Gastroesophageal sphincter (tissue), 4 donors: ENCODE results near the gene LEMD3. TPM values are rescaled to one million over a fixed set of nuclear protein-coding genes. Genes with fewer than 3 reads are reported as not detected.

Experiments used
- ATAC-seq: fragments of 150-250 bp; one replicate; pipeline ENCODE4 v1.9.1; 2016; ENCODE audit warnings: mild to moderate bottlenecking, moderate library complexity
- H3K27ac ChIP-seq, 4 donors: fragments of 200-600 bp; sonication (generic) in 3 of 4; 1 replicate in 3 of 4; 2 replicates in 1 of 4; pipeline ENCODE4 v1.5.1; 2016 to 2019
- H3K27me3 ChIP-seq: fragments of 200-600 bp; sonication (generic); one replicate; pipeline ENCODE4 v1.5.1; 2019
- H3K36me3 ChIP-seq, 2 donors: fragments of 200-600 bp; sonication (generic); one replicate each; pipeline ENCODE4 v1.5.1; 2019; ENCODE audit warnings: control low read depth in 1 of 2
- H3K4me1 ChIP-seq, 3 donors: fragments of 200-600 bp; sonication (generic); 1 replicate in 2 of 3; 2 replicates in 1 of 3; pipeline ENCODE4 v1.5.1; 2016 to 2019; ENCODE audit warnings: control low read depth in 2 of 3
- H3K4me3 ChIP-seq, 2 donors: fragments of 200-600 bp; sonication (generic); one replicate each; pipeline ENCODE4 v1.5.1; 2019; ENCODE audit warnings: mild to moderate bottlenecking in 1 of 2, moderate library complexity in 1 of 2
- H3K9me3 ChIP-seq, 3 donors: fragments of 200-600 bp; sonication (generic); one replicate each; pipeline ENCODE4 v1.5.1; 2017 to 2019; ENCODE audit warnings: control low read depth in 2 of 3
- EP300 ChIP-seq: sonication (generic); formaldehyde crosslinking; IDR thresholded peaks from one replicate; pipeline ENCODE4 v1.6.1; 2017; ENCODE audit warnings: antibody characterized with exemption, mild to moderate bottlenecking
- POLR2A ChIP-seq, 2 donors: fragments of 450-650 bp; IDR thresholded peaks; one replicate each; pipeline ENCODE4 v1.6.1; 2017; ENCODE audit warnings: antibody characterized with exemption in 2 of 2, mild to moderate bottlenecking in 2 of 2, moderate library complexity in 1 of 2
- POLR2AphosphoS5 ChIP-seq: sonication (generic); formaldehyde crosslinking; IDR thresholded peaks from one replicate; pipeline ENCODE4 v1.6.1; 2017; ENCODE audit warnings: antibody characterized with exemption
- WGBS, 2 donors: methylation state at CpG; one replicate each; pipeline ENCODE4 v1.1.5; 2018; ENCODE audit warnings: low coverage in 1 of 2; 5-methylcytosine and 5-hydroxymethylcytosine counted together
- total RNA-seq, 4 donors: library from RNA; depleted of rRNA; stranded (reverse); fragments of >200 nt; gene quantifications; one replicate each; pipeline ENCODE4 v1.1.0, GENCODE V29; 2016
- TF ChIP-seq, protein P1 (sequence below), 4 experiments: fragments of 200-600 bp in 2 of 4; fragments of 450-650 bp in 2 of 4; sonication (generic) in 1 of 4; IDR thresholded peaks; one replicate each; pipeline ENCODE4 v1.5.1; 2017 to 2019; ENCODE audit warnings: antibody characterized with exemption in 4 of 4, mild to moderate bottlenecking in 2 of 4, moderate library complexity in 2 of 4

Gene LEMD3
- total RNA-seq, 4 donors from 2014 or later: 21.2 to 50.9 (median 23.4) TPM

DNA sequence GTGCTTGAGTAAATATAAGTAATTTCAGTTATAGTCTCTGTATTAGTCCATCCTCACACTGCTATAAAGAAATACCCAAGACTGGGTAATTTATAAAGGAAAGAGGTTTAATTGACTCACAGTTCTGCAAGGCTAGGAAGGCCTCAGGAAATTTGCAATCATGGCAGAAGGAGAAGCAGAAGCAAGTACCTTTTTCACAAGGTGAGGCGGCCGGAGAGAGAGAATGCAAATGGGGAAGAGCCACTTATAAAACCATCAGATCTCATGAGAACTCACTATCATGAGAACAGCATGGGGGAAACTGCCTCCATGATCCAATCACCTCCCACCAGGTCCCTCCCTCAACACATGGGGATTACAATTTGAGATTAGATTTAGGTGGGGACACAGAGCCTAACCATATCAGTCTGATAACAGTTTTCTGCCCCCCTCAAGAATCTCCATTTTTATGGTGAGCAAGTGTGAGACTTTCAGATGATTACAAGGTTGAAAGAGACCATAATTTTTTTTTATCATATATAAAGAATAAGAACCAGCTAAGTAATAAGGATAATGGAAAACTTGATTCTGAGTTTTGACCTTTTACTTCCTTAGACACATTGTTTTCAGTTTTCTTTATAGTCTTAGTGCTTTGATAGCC lies 35.6 kb downstream of the LEMD3 start:
- ATAC-seq: no peak
- Histone ChIP-seq H3K27ac (no peak overlapping the region), H3K4me3 (no peak overlapping the region), H3K4me1 (peaks cover 0 to 40% (median 3%) of the 10 kb centered on the region in 3 donors), H3K9me3 (no peaks in the 10 kb centered on the region), H3K27me3 (no peaks in the 10 kb centered on the region), H3K36me3 (no peaks in the 10 kb centered on the region)
- TF ChIP-seq EP300 (no peak), POLR2A (IDR thresholded peaks at IDR 0.05) (no peak), POLR2AphosphoS5 (no peak)
- TF ChIP-seq, protein P1, sequence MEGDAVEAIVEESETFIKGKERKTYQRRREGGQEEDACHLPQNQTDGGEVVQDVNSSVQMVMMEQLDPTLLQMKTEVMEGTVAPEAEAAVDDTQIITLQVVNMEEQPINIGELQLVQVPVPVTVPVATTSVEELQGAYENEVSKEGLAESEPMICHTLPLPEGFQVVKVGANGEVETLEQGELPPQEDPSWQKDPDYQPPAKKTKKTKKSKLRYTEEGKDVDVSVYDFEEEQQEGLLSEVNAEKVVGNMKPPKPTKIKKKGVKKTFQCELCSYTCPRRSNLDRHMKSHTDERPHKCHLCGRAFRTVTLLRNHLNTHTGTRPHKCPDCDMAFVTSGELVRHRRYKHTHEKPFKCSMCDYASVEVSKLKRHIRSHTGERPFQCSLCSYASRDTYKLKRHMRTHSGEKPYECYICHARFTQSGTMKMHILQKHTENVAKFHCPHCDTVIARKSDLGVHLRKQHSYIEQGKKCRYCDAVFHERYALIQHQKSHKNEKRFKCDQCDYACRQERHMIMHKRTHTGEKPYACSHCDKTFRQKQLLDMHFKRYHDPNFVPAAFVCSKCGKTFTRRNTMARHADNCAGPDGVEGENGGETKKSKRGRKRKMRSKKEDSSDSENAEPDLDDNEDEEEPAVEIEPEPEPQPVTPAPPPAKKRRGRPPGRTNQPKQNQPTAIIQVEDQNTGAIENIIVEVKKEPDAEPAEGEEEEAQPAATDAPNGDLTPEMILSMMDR (IDR thresholded peaks at IDR 0.05): no peak
- WGBS, 2 donors: 90% methylated on average over 2 of the region's 2 CpGs

DNA sequence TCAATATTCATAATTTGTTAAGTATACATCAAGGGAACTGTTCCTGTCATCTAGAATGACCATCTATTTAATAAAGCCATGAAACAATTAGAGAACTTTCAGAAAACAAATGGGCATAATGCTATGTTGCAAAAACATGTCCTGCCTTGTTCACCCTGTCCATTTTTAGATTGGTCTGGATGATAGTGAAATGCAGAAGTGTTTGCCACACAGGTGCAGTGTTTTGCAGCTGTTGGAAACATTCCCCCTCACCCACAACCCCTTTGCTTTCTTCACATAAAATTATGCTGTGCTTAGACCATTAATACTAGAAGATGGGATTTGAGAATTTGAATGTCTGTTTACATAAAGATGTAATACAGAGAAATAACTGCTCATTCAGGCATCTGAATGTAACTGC lies 36.5 kb downstream of the LEMD3 start:
- no peak for ATAC-seq
- TF ChIP-seq POLR2AphosphoS5: no peak
- TF ChIP-seq, protein P1 (IDR thresholded peaks at IDR 0.05): no peak
- TF ChIP-seq POLR2A (IDR thresholded peaks at IDR 0.05): no peak
- TF ChIP-seq EP300: no peak
- Histone ChIP-seq H3K9me3 (no peaks in the 10 kb centered on the region), H3K36me3 (no peaks in the 10 kb centered on the region), H3K27ac (no peak overlapping the region), H3K4me1 (peaks cover 3 to 46% (median 3%) of the 10 kb centered on the region in 3 donors), H3K27me3 (no peaks in the 10 kb centered on the region), H3K4me3 (no peak overlapping the region)

DNA sequence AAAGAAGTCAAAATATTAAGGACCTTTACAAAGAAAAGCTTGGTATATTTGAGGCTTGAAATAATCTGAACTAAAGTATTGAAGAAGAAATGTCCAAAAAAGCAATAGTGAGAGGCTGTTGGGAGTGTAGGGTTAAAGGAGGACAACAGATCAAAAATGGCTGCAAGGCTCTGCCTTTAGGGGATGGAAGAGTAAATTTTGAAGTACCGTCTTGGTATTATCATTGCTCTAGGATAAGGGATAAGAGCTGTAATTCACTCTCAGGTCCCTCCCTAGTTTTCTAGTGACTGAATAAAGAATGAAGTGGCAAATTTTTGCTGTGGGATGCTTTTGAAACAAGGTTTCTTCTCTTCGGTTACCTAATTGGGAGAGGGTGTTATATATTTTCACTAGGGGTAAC lies 38.7 kb downstream of the LEMD3 start:
- Histone ChIP-seq H3K27ac (no peak overlapping the region), H3K36me3 (no peaks in the 10 kb centered on the region), H3K4me3 (no peak overlapping the region), H3K9me3 (no peaks in the 10 kb centered on the region), H3K27me3 (no peaks in the 10 kb centered on the region), H3K4me1 (peaks cover 3 to 51% (median 3%) of the 10 kb centered on the region in 3 donors)
- ATAC-seq: no peak
- 84 to 88% methylated on average over 2 of the region's 2 CpGs for WGBS, 2 donors
- TF ChIP-seq EP300: no peak
- TF ChIP-seq, protein P1 (IDR thresholded peaks at IDR 0.05): no peak
- no peak for TF ChIP-seq POLR2A (IDR thresholded peaks at IDR 0.05)
- no peak for TF ChIP-seq POLR2AphosphoS5

DNA sequence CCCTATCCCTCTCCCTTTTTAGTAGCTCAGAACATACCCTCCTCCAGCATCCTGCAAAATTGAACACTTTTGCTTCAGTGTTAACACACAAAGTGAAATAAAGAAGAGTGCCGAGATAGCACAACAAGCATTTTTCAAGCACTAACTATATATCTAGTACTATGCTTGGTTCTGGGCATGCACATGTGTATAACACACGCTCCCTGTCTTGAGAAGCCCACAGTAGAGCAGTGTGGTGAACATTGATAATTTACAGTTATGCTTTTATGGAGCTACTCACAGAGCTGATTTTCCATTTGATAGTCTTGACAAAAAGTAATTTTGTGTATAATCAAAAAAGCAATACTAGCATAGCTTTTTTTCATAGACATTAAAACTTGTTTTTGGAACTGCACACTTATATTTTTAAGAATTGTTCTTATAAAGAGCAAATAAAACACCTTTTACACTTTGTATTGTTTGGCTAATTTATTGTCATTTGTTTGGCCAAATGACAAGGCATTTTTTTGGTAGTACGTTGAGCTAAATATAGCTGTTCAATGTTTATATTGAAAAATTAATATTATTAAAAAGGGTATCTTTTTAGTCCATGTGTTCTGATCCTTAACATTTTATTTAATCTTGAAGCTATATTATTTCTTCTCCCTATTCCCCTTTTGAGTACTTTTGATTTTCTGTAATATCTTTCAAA lies 39.7 kb downstream of the LEMD3 start:
- Histone ChIP-seq H3K36me3 (no peaks in the 10 kb centered on the region), H3K4me3 (no peak overlapping the region), H3K4me1 (peaks cover 3 to 51% (median 3%) of the 10 kb centered on the region in 3 donors), H3K9me3 (no peaks in the 10 kb centered on the region), H3K27me3 (no peaks in the 10 kb centered on the region), H3K27ac (no peak overlapping the region)
- ATAC-seq: no peak
- WGBS, 2 donors: 51 to 58% methylated on average over 3 of the region's 3 CpGs
- TF ChIP-seq POLR2A (IDR thresholded peaks at IDR 0.05): no peak
- TF ChIP-seq, protein P1 (IDR thresholded peaks at IDR 0.05): no peak
- TF ChIP-seq EP300: no peak
- no peak for TF ChIP-seq POLR2AphosphoS5

DNA sequence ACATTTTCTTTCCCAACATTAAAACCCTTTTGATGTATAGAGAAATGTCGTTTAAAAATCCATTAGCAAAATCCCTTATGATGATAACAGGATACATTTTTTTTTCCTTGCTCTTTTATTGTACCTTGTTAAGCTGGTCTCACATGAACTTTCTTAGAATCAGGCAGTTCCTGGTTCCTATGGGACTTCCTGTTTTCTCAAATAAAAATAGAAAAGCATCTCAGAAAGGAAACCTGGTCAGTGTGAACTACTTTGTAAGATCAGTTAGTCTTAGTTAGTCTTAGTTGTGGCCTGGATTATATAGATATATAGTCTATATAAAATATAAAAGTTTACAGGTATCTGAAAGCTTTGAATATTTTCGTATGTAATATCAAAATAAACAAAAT lies 40.3 kb downstream of the LEMD3 start:
- H3K9me3 ChIP-seq: no peaks in the 10 kb centered on the region
- H3K27me3 ChIP-seq: no peaks in the 10 kb centered on the region
- H3K4me3 ChIP-seq: no peak overlapping the region
- peaks cover 3 to 53% (median 3%) of the 10 kb centered on the region in 3 donors for H3K4me1 ChIP-seq
- 23 to 31% methylated on average over 2 of the region's 2 CpGs for WGBS, 2 donors
- ATAC-seq: no peak
- TF ChIP-seq EP300 (no peak), POLR2AphosphoS5 (no peak), POLR2A (IDR thresholded peaks at IDR 0.05) (no peak)
- TF ChIP-seq, protein P1 (IDR thresholded peaks at IDR 0.05): no peak
- no peak overlapping the region for H3K27ac ChIP-seq
- H3K36me3 ChIP-seq: no peaks in the 10 kb centered on the region
